GM23248 (cell line): Measurements from ENCODE around the gene CSDE1.

Experiments
- EZH2 ChIP-seq: fragments of 200-600 bp; sonication (generic); IDR thresholded peaks from 2 replicates; pipeline ENCODE4 v1.6.1; 2018; ENCODE audit warnings: antibody characterized with exemption, mild to moderate bottlenecking; ENCODE audit not compliant: insufficient read depth, poor library complexity, severe bottlenecking
- EZH2phosphoT487 ChIP-seq: fragments of 200-600 bp; sonication (generic); IDR thresholded peaks from 2 replicates; pipeline ENCODE4 v1.6.1; 2018; ENCODE audit warnings: antibody characterized with exemption, moderate library complexity, mild to moderate bottlenecking, low read depth; ENCODE audit not compliant: insufficient read depth

GRCh38 chr1:114666954-114667353, 90.8 kb downstream of the CSDE1 start:
- TF ChIP-seq EZH2: no peak
- TF ChIP-seq EZH2phosphoT487: no peak
